ENCODE data around the gene ZFR2.

DNA sequence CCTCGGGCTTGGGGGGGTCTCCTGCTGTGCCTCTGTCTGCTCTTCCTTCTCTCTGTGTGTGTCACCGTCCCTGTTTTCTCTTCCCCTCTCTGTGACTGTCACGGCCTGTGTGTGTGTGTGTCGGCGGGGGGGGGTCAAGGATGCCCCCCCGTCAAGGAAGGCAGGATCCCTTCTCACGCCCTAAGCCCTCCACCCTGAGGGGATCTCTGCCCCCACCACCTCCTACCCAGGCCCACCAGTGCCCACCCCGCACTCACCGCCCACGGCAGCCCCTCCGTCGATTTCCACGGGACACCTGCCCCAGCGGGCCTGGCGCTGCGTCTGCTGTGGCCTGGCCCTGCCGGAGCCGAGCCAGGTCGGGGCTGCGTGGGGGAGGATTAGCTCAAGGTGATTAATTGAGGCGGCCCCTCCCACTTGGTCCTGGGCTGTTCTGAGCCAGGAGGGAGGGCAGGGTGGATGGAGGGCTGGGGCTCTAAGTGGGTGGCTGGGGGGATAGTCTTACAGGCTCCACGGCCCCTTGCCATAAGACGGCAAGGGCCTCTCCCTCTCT lies 96.9 kb downstream of the ZFR2 start, which contains the start of gene RAX2:
- TF ChIP-seq POLR2AphosphoS5 (IDR thresholded peaks at IDR 0.05; ENCODE audit: low read depth, low read length) (no peak), SIN3A (IDR thresholded peaks at IDR 0.05; ENCODE audit: borderline replicate concordance, insufficient read depth, low read length) (no peak)
